ENCODE measurements around the gene ZDHHC9.

The ZDHHC9 gene

GRCh38 chrX:129823522-129823921 lies 20.2 kb downstream of the ZDHHC9 start:
- no peak for DNase-seq
- H3K4me3 ChIP-seq (ENCODE audit: low read depth, low read length): no peak overlapping the region
- H3K27me3 ChIP-seq (replicated peaks): no peaks in the 10 kb centered on the region
- in situ Hi-C loops (cut with HindIII; ENCODE audit: low pct_ligation_motif_present, low sequenced_read_pairs): no loop called here
- no peak for TF ChIP-seq CTCF (IDR thresholded peaks at IDR 0.05; ENCODE audit: low read depth, low read length, missing control alignments)
- no peak overlapping the region for H3K27ac ChIP-seq
- peaks cover 8% of the 10 kb centered on the region for H3K36me3 ChIP-seq (replicated peaks)

GRCh38 chrX:129823115-129823514 lies 20.6 kb downstream of the ZDHHC9 start:
- no peak overlapping the region for H3K27ac ChIP-seq
- in situ Hi-C loops (cut with HindIII; ENCODE audit: low pct_ligation_motif_present, low sequenced_read_pairs): no loop called here
- H3K36me3 ChIP-seq (replicated peaks): peaks cover 8% of the 10 kb centered on the region

GRCh38 chrX:129818123-129818522 lies 25.6 kb downstream of the ZDHHC9 start:
- in situ Hi-C loops (cut with HindIII; ENCODE audit: low pct_ligation_motif_present, low sequenced_read_pairs): no loop called here

More at GRCh38 chrX:129823115-129823514, 20.6 kb downstream of the ZDHHC9 start:
- Histone ChIP-seq H3K27me3 (replicated peaks) (no peaks in the 10 kb centered on the region), H3K4me3 (ENCODE audit: low read depth, low read length) (no peak overlapping the region)
- no peak for DNase-seq
- TF ChIP-seq CTCF (IDR thresholded peaks at IDR 0.05; ENCODE audit: low read depth, low read length, missing control alignments): peak; percentile 70

GRCh38 chrX:129813662-129814368 lies 29.9 kb downstream of the ZDHHC9 start:
- TF ChIP-seq CTCF (IDR thresholded peaks at IDR 0.05; ENCODE audit: low read depth, low read length, missing control alignments): no peak
- Histone ChIP-seq H3K27ac (no peak overlapping the region), H3K36me3 (replicated peaks) (peaks cover 4% of the 10 kb centered on the region), H3K27me3 (replicated peaks) (no peaks in the 10 kb centered on the region), H3K4me3 (ENCODE audit: low read depth, low read length) (no peak overlapping the region)
- no peak for DNase-seq
- in situ Hi-C loops (cut with HindIII; ENCODE audit: low pct_ligation_motif_present, low sequenced_read_pairs): no loop called here

More at GRCh38 chrX:129818123-129818522, 25.6 kb downstream of the ZDHHC9 start:
- Histone ChIP-seq H3K27me3 (replicated peaks) (no peaks in the 10 kb centered on the region), H3K27ac (no peak overlapping the region), H3K36me3 (replicated peaks) (peaks cover 4% of the 10 kb centered on the region), H3K4me3 (ENCODE audit: low read depth, low read length) (no peak overlapping the region)
- no peak for TF ChIP-seq CTCF (IDR thresholded peaks at IDR 0.05; ENCODE audit: low read depth, low read length, missing control alignments)
- DNase-seq: no peak

GRCh38 chrX:129808829-129809796 lies 34.6 kb downstream of the ZDHHC9 start:
- H3K36me3 ChIP-seq (replicated peaks): peaks cover 4% of the 10 kb centered on the region
- H3K27me3 ChIP-seq (replicated peaks): no peaks in the 10 kb centered on the region
- no peak for DNase-seq
- no peak for TF ChIP-seq CTCF (IDR thresholded peaks at IDR 0.05; ENCODE audit: low read depth, low read length, missing control alignments)
- H3K27ac ChIP-seq: no peak overlapping the region
- in situ Hi-C loops (cut with HindIII; ENCODE audit: low pct_ligation_motif_present, low sequenced_read_pairs): no loop called here
- H3K4me3 ChIP-seq (ENCODE audit: low read depth, low read length): no peak overlapping the region

Measured in brain microvascular endothelial cell (primary cell).